Lower leg skin (tissue), 4 donors: Measurements from ENCODE around the gene THBS3. TPM values are rescaled to one million over a fixed set of nuclear protein-coding genes. Genes with fewer than 3 reads are reported as not detected.

Experiments
- DNase-seq, 2 donors: peaks; one replicate each; pipeline ENCODE4 v3.0.0-alpha.2; 2019; ENCODE audit warnings: low spot score in 2 of 2
- H3K4me3 ChIP-seq: fragments of 200-600 bp; sonication (generic); 2 replicates; pipeline ENCODE4 v1.5.1; 2017; ENCODE audit warnings: mild to moderate bottlenecking, low read depth; ENCODE audit not compliant: poor library complexity, severe bottlenecking
- CTCF ChIP-seq, 3 donors: fragments of 450-650 bp; IDR thresholded peaks; one replicate each; pipeline ENCODE4 v1.5.1; 2016; ENCODE audit warnings: antibody characterized with exemption in 3 of 3, mild to moderate bottlenecking in 3 of 3, moderate library complexity in 2 of 3
- POLR2A ChIP-seq, 2 donors: fragments of 450-650 bp; IDR thresholded peaks; one replicate each; pipeline ENCODE4 v1.6.1; 2016 to 2017; ENCODE audit warnings: antibody characterized with exemption in 2 of 2, mild to moderate bottlenecking in 1 of 2, moderate library complexity in 1 of 2
- WGBS, 2 donors: methylation state at CpG; one replicate each; pipeline ENCODE4 v1.1.5; 2018; 5-methylcytosine and 5-hydroxymethylcytosine counted together
- intact Hi-C: fragments of 100-400 bp; cut with DNase I; formaldehyde crosslinking; loops from one replicate; pipeline ENCODE4 v1.15.0; 2023; ENCODE audit warnings: low total_unique reads
- total RNA-seq, 4 donors: library from RNA; depleted of rRNA; stranded (reverse); fragments of >200 nt; gene quantifications; one replicate each; pipeline ENCODE4 v1.1.0, GENCODE V29; 2016

THBS3 gene
- total RNA-seq, 4 donors from 2014 or later = 15.6 to 26.6 (median 20.2) TPM

GRCh38 chr1:155253797-155254196 is 46.1 kb upstream of the THBS3 start:
- TF ChIP-seq CTCF (IDR thresholded peaks at IDR 0.05) = no peak
- TF ChIP-seq POLR2A (IDR thresholded peaks at IDR 0.05) = no peak
- no peak overlapping the region for H3K4me3 ChIP-seq
- intact Hi-C loops = loop anchor here (5.0 kb wide), 1 partner anchor 69 kb away; the partner anchor contains the start of gene RUSC1
- DNase-seq = no peak
- 52 to 59% methylated on average over 5 of the region's 5 CpGs for WGBS, 2 donors

- DNase-seq = no peak
- WGBS, 2 donors = 80 to 88% methylated on average over 5 of the region's 5 CpGs
- TF ChIP-seq CTCF (IDR thresholded peaks at IDR 0.05) (no peak), POLR2A (IDR thresholded peaks at IDR 0.05) (no peak)
- H3K4me3 ChIP-seq = no peak overlapping the region
- intact Hi-C loops = loop anchor here (5.0 kb wide), 1 partner anchor 69 kb away; the partner anchor contains the start of gene RUSC1
Observed at GRCh38 chr1:155253208-155253607, 45.5 kb upstream of the THBS3 start.

GRCh38 chr1:155251566-155251965 is 43.9 kb upstream of the THBS3 start:
- 82 to 93% methylated on average over 7 of the region's 7 CpGs for WGBS, 2 donors
- intact Hi-C loops = loop anchor here (5.0 kb wide), 1 partner anchor 71 kb away; the partner anchor contains the start of gene RUSC1
- no peak overlapping the region for H3K4me3 ChIP-seq
- TF ChIP-seq CTCF (IDR thresholded peaks at IDR 0.05) (no peak), POLR2A (IDR thresholded peaks at IDR 0.05) (no peak)
- no peak for DNase-seq

GRCh38 chr1:155250633-155251449 is 43.1 kb upstream of the THBS3 start:
- no peak overlapping the region for H3K4me3 ChIP-seq

GRCh38 chr1:155250246-155250632 is 42.5 kb upstream of the THBS3 start:
- 28 to 40% methylated on average over 23 to 24 of the region's 28 CpGs for WGBS, 2 donors
- intact Hi-C loops = loop anchor here (5.0 kb wide), 1 partner anchor 72 kb away; the partner anchor contains the start of gene RUSC1
- DNase-seq = no peak
- H3K4me3 ChIP-seq = no peak overlapping the region
- TF ChIP-seq CTCF (IDR thresholded peaks at IDR 0.05) (no peak), POLR2A (IDR thresholded peaks at IDR 0.05) (no peak)

More at GRCh38 chr1:155250633-155251449, 43.1 kb upstream of the THBS3 start:
- intact Hi-C loops = loop anchor here (5.0 kb wide), 1 partner anchor 71 kb away; the partner anchor contains the start of gene RUSC1
- WGBS, 2 donors = 15 to 25% methylated on average over 12 to 20 of the region's 23 CpGs
- TF ChIP-seq POLR2A (IDR thresholded peaks at IDR 0.05) (no peak), CTCF (IDR thresholded peaks at IDR 0.05) (peak in 1 of 3 donors; percentile 99)
- DNase-seq = peak; percentile 88 to 98
